GM18909 (cell line): Measurements from ENCODE around the gene PLCD4.

Experiments
- ATAC-seq: cut with Tn5 transposase; IDR thresholded peaks from one replicate; pipeline ENCODE4 v1.9.1; 2021; ENCODE audit warnings: mild to moderate bottlenecking; ENCODE audit not compliant: unreplicated experiment, poor library complexity

Gene PLCD4

DNA sequence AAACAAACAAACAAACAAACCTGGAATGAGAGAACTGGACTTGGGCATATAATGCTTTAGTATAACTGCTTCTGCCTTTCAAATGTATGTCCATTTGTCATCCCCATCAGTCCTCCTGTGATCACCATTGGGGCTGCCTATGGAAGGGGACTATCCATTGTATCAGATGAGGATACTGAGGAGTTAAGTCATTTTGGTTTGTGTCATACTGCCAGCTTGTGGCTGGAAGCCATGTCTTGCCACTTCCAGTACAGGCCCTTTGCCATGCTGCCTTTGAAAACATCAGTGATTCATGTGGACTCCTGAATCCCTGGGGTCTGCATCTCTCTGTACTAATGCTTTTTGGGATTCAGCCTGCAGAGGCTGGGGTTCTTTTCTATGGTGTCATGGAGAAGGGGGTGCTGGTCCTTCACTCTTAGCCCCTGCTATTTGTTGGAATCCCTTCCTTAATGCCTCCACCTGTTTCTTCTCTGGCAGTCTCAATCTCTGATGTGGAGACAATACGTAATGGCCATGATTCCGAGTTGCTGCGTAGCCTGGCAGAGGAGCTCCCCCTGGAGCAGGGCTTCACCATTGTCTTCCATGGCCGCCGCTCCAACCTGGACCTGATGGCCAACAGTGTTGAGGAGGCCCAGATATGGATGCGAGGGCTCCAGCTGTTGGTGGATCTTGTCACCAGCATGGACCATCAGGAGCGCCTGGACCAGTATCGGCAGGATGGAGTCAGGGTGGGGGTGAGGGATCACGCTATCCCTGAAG lies 10.6 kb downstream of the PLCD4 start:
- ATAC-seq, result no peak

DNA sequence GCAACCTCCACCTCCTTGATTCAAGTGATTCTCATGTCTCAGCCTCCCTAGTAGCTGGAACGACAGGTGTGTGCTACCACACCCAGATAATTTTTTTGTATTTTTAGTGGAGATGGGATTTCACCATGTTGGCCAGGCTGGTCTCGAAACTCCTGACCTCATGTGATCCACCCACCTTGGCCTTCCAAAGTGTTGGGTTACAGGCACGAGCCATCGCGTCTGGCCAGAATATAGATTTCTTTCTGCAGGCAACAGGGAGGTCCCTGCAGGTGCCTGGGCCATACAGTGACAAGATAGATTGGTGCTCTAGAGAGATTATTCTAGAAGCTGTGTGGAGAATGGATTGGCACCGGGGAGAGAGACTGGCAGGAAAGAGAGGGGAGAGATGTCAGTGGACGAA lies 13.3 kb downstream of the PLCD4 start:
- ATAC-seq, result no peak

GRCh38 chr2:218622606-218623365 lies 15.1 kb downstream of the PLCD4 start:
- ATAC-seq, result no peak

DNA sequence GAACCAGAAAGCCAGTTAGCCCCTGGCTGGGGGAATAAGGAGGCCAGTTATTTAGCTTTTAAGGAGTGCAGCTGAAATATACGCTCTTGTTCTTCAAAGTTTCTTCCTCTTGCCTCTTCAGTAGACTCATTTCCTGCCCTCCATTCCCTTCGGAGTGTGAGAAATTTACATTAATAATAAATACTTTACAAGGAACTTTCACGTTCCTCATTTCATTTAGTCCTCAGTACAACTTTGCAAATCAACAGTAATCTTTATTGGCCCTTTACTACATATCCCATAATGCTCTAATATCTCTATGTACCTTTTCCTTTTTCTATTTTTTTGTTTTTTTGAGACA lies 15.6 kb downstream of the PLCD4 start:
- ATAC-seq, result no peak

- no peak for ATAC-seq
Observed at GRCh38 chr2:218626369-218626768, 18.7 kb downstream of the PLCD4 start.

GRCh38 chr2:218627939-218628338 lies 20.2 kb downstream of the PLCD4 start:
- ATAC-seq, result no peak

DNA sequence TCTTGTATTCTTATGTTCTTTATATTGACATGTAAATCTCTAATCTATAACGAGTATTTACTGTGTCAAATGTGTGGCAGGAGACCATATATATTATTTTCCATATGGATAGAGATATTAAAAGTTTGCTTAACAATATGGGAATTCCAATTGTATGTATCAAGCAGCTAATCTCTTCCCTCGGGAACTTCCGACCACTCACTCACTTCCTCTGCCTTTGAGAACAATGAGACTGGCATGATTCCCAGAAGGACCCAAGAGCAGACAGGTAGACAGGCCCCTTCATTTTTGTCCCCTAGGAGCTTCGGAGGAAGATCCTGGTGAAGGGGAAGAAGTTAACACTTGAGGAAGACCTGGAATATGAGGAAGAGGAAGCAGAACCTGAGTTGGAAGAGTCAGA lies 24.1 kb downstream of the PLCD4 start:
- no peak for ATAC-seq

- no peak for ATAC-seq
Observed at GRCh38 chr2:218635719-218636118, 28.0 kb downstream of the PLCD4 start.

GRCh38 chr2:218638372-218638771 lies 30.7 kb downstream of the PLCD4 start:
- no peak for ATAC-seq

GRCh38 chr2:218642121-218642656 lies 34.5 kb downstream of the PLCD4 start:
- ATAC-seq, result no peak

DNA sequence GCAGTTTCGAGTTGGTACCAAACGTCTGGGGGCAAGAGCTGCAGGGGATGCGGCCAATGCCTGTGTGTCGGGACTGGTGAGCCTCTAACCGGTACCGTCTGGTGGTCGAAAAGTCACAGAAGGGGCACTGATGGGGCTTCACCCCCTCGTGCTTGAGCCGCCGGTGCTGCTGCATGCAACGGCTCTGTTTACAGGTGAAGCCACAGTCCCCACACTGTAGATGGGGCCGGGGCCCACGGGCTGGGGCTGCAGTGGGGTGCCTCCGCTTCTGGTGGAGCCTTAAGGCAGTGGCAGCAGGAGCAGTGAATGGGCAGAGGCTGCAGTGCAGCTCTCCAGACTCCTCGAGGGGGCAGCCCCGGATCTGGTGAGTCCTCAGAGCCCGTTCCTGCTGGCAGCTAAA lies 35.1 kb downstream of the PLCD4 start:
- ATAC-seq, result no peak

DNA sequence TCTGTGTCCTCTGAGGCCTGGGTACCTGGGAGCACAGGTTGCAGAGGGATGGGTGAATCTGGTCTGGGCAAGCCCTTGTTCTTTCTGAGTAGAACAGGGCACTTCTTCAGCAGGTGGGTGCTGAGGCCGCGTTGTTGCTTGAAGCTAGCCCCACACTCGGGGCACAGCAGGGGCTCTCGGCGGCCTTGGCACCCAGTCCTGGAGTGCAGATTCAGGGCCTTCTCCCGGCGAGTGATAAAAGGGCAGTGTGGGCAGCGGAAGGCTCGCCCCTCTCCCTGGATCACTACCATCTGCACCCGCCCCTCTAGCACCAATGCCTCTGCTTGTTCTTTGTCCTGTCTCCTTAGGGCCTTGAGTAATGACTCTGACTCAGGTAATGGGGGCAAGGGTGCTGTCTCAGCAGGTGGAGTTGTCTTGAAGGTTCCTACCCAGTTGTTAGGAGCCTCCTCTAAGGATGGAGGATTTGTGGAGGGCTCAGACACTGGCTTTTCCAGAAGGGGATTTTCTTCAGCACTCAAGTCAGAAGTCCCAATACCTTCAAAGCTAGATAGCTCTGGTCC lies 36.1 kb downstream of the PLCD4 start:
- ATAC-seq, result no peak

DNA sequence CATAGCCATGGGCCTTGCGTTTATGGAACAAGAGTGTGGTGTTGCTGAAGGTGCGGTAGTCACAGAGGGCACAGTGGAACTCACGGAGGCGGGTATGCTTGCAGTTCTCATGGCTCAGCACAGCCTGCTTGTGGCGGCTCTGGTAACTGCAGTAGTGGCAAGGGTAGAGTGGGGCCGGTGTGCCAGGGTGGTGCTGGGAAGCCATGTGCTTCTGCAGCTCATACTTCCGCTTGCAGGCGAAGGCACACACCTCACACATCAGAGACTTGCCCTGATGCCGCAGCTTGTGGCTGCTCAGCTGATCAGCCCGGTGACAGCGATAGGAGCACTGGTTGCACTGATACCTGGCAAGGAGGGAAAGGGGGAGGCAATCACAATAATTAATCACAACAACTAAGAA lies 37.0 kb downstream of the PLCD4 start:
- no peak for ATAC-seq

- peak; percentile 77 for ATAC-seq
Observed at GRCh38 chr2:218645126-218645525, 37.4 kb downstream of the PLCD4 start.

GRCh38 chr2:218648088-218648786 lies 40.5 kb downstream of the PLCD4 start:
- peak; percentile 41 for ATAC-seq

- no peak for ATAC-seq
Observed at GRCh38 chr2:218648787-218649100, 41.0 kb downstream of the PLCD4 start.

GRCh38 chr2:218655751-218656150 lies 48.1 kb downstream of the PLCD4 start:
- ATAC-seq, result no peak

- ATAC-seq, result peak; percentile 37
Observed at GRCh38 chr2:218658671-218659257, 51.1 kb downstream of the PLCD4 start.

- ATAC-seq, result peak; percentile 93
Observed at GRCh38 chr2:218659258-218659987, 51.7 kb downstream of the PLCD4 start, which contains the start of the genes BCS1L and ZNF142. Gene BCS1L, plus strand, starts transcription at chr2:218659683. Its CDS starts 1,305 bp downstream, at chr2:218660988. Gene ZNF142, minus strand, starts transcription at chr2:218659623. Its CDS starts 3,194 bp downstream, at chr2:218656429.

GRCh38 chr2:218659988-218660358 lies 52.3 kb downstream of the PLCD4 start:
- ATAC-seq, result no peak
